Testis (tissue), 2 donors: Measurements from ENCODE around the gene SFRP5.

ENCODE experiments used
- POLR2A ChIP-seq: fragments of 450-650 bp; IDR thresholded peaks from one replicate; pipeline ENCODE4 v1.6.1; 2017; ENCODE audit warnings: antibody characterized with exemption, mild to moderate bottlenecking, moderate library complexity
- TF ChIP-seq, protein P1 (sequence below), 3 experiments: fragments of 450-650 bp in 2 of 3; fragments of 200-600 bp in 1 of 3; sonication (generic) in 1 of 3; IDR thresholded peaks; one replicate each; pipeline ENCODE4 v1.5.1; 2016 to 2019; ENCODE audit warnings: antibody characterized with exemption in 3 of 3, mild to moderate bottlenecking in 2 of 3, moderate library complexity in 1 of 3

DNA sequence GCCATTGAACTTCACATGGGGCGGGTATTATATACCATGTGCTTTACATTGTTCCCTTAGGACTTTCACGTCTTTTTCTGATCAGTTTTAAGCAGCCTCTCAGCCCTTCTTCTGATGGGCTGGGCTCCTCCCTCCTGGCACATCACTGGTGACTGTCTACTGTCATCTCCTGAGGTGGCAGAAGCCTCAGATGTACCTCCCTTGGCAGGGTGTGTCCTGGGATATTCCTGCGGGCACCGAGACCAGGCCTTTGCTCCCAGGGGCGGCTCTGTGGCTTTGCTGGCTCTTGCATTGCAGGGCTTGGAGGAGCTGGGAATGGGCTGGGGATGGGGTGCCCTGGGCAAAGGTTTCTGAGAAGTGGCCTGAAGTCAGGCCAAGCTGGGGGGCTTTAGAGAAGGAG is 43.2 kb upstream of the SFRP5 start:
- TF ChIP-seq, protein P1, sequence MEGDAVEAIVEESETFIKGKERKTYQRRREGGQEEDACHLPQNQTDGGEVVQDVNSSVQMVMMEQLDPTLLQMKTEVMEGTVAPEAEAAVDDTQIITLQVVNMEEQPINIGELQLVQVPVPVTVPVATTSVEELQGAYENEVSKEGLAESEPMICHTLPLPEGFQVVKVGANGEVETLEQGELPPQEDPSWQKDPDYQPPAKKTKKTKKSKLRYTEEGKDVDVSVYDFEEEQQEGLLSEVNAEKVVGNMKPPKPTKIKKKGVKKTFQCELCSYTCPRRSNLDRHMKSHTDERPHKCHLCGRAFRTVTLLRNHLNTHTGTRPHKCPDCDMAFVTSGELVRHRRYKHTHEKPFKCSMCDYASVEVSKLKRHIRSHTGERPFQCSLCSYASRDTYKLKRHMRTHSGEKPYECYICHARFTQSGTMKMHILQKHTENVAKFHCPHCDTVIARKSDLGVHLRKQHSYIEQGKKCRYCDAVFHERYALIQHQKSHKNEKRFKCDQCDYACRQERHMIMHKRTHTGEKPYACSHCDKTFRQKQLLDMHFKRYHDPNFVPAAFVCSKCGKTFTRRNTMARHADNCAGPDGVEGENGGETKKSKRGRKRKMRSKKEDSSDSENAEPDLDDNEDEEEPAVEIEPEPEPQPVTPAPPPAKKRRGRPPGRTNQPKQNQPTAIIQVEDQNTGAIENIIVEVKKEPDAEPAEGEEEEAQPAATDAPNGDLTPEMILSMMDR (IDR thresholded peaks at IDR 0.05), result no peak
- no peak for TF ChIP-seq POLR2A
